Osteoblast (primary cell): Measurements from ENCODE around the gene ATG3. TPM values are rescaled to one million over a fixed set of nuclear protein-coding genes. Genes with fewer than 3 reads are reported as not detected.

Experiments
- DNase-seq: peaks from one replicate; pipeline ENCODE4 v3.0.0; 2011; ENCODE audit warnings: low spot score, mixed read lengths; ENCODE audit not compliant: insufficient read length; ENCODE audit errors: missing footprints
- H2AFZ ChIP-seq: 2 replicates; pipeline ENCODE4 v1.6.0; 2011; ENCODE audit warnings: mild to moderate bottlenecking, low read length
- H3K27ac ChIP-seq: 2 replicates; pipeline ENCODE4 v1.5.1; 2011; ENCODE audit warnings: mild to moderate bottlenecking, low read depth, low read length, moderate library complexity
- H3K27me3 ChIP-seq: 2 replicates; pipeline ENCODE4 v1.6.0; 2012; ENCODE audit warnings: mild to moderate bottlenecking, control low read depth, inconsistent platforms, low read length, moderate library complexity; ENCODE audit not compliant: insufficient read depth
- H3K36me3 ChIP-seq: 2 replicates; pipeline ENCODE4 v1.5.1; 2011; ENCODE audit warnings: mild to moderate bottlenecking, low read length, control low read depth, moderate library complexity; ENCODE audit not compliant: insufficient read depth
- H3K4me1 ChIP-seq: 2 replicates; pipeline ENCODE4 v1.5.1; 2011; ENCODE audit warnings: mild to moderate bottlenecking, low read length, control low read depth, moderate library complexity; ENCODE audit not compliant: insufficient read depth
- H3K4me2 ChIP-seq: 2 replicates; pipeline ENCODE4 v1.6.0; 2011; ENCODE audit warnings: mild to moderate bottlenecking, low read length; ENCODE audit not compliant: insufficient read depth
- H3K4me3 ChIP-seq: fragments of 200-600 bp; sonication (generic); 3 replicates; pipeline ENCODE4 v1.5.1; 2012; ENCODE audit warnings: mild to moderate bottlenecking, low read length, inconsistent platforms; ENCODE audit not compliant: insufficient read depth
- H3K79me2 ChIP-seq: 2 replicates; pipeline ENCODE4 v1.6.0; 2012; ENCODE audit warnings: mild to moderate bottlenecking, low read length, control low read depth, inconsistent platforms; ENCODE audit not compliant: insufficient read depth
- H3K9me3 ChIP-seq: 2 replicates; pipeline ENCODE4 v1.5.1; 2011; ENCODE audit warnings: low read depth, low read length, control low read depth
- H4K20me1 ChIP-seq: 2 replicates; pipeline ENCODE4 v1.6.0; 2012; ENCODE audit warnings: mild to moderate bottlenecking, low read length, control low read depth; ENCODE audit not compliant: insufficient read depth
- CTCF ChIP-seq: IDR thresholded peaks from 2 replicates; pipeline ENCODE4 v1.5.1; 2011; ENCODE audit warnings: mild to moderate bottlenecking, low read depth, low read length, moderate library complexity; ENCODE audit errors: extremely low read depth
- total RNA-seq: library from RNA; depleted of rRNA; stranded (reverse); fragments of >200 nt; gene quantifications from 2 replicates; pipeline ENCODE4 v1.2.3, GENCODE V29; 2012

ATG3 gene
- total RNA-seq, 1 donor = 68.4 TPM

- peak overlapping the region; percentile 69 for H3K4me2 ChIP-seq
- H3K4me3 ChIP-seq = peak overlapping the region; percentile 74
- no peaks in the 10 kb centered on the region for H3K36me3 ChIP-seq
- no peaks in the 10 kb centered on the region for H4K20me1 ChIP-seq
- H3K27ac ChIP-seq = peak overlapping the region; percentile 88
- no peaks in the 10 kb centered on the region for H3K9me3 ChIP-seq
- no peak for DNase-seq
- peaks cover 62% of the 10 kb centered on the region for H3K79me2 ChIP-seq
- no peak overlapping the region for H2AFZ ChIP-seq
- H3K27me3 ChIP-seq = no peaks in the 10 kb centered on the region
- peaks cover 14% of the 10 kb centered on the region for H3K4me1 ChIP-seq
- TF ChIP-seq CTCF = no peak
These were observed 1.5 kb downstream of the ATG3 start for GRCh38 chr3:112560307-112560706.

- Histone ChIP-seq H3K27ac (no peak overlapping the region), H3K27me3 (no peaks in the 10 kb centered on the region), H3K36me3 (no peaks in the 10 kb centered on the region), H3K79me2 (peaks cover 79% of the 10 kb centered on the region), H4K20me1 (no peaks in the 10 kb centered on the region), H2AFZ (no peak overlapping the region), H3K4me3 (no peak overlapping the region), H3K9me3 (no peaks in the 10 kb centered on the region), H3K4me1 (peaks cover 9% of the 10 kb centered on the region), H3K4me2 (no peak overlapping the region)
- TF ChIP-seq CTCF = no peak
- no peak for DNase-seq
These were observed 3.8 kb downstream of the ATG3 start for GRCh38 chr3:112557976-112558375.

- DNase-seq = no peak
These were observed 6.1 kb downstream of the ATG3 start for GRCh38 chr3:112555535-112556170.

GRCh38 chr3:112550859-112551258 lies 10.9 kb downstream of the ATG3 start:
- H3K79me2 ChIP-seq = peaks cover 67% of the 10 kb centered on the region
- no peak for DNase-seq

More at GRCh38 chr3:112555535-112556170, 6.1 kb downstream of the ATG3 start:
- TF ChIP-seq CTCF = no peak
- no peaks in the 10 kb centered on the region for H3K27me3 ChIP-seq
- H3K4me2 ChIP-seq = no peak overlapping the region
- H4K20me1 ChIP-seq = no peaks in the 10 kb centered on the region
- H3K79me2 ChIP-seq = peaks cover 92% of the 10 kb centered on the region
- H3K9me3 ChIP-seq = no peaks in the 10 kb centered on the region
- no peak overlapping the region for H3K4me3 ChIP-seq
- H3K36me3 ChIP-seq = no peaks in the 10 kb centered on the region
- H3K4me1 ChIP-seq = peaks cover 9% of the 10 kb centered on the region
- H3K27ac ChIP-seq = no peak overlapping the region
- no peak overlapping the region for H2AFZ ChIP-seq

More at GRCh38 chr3:112550859-112551258, 10.9 kb downstream of the ATG3 start:
- H3K4me2 ChIP-seq = no peak overlapping the region
- H3K36me3 ChIP-seq = peaks cover 20% of the 10 kb centered on the region
- no peak for TF ChIP-seq CTCF
- no peaks in the 10 kb centered on the region for H3K27me3 ChIP-seq
- no peaks in the 10 kb centered on the region for H3K4me1 ChIP-seq
- H3K27ac ChIP-seq = no peak overlapping the region
- no peaks in the 10 kb centered on the region for H4K20me1 ChIP-seq
- no peaks in the 10 kb centered on the region for H3K9me3 ChIP-seq
- H2AFZ ChIP-seq = no peak overlapping the region
- H3K4me3 ChIP-seq = no peak overlapping the region
